ENCODE data around the gene AJAP1. TPM values are rescaled to one million over a fixed set of nuclear protein-coding genes. Genes with fewer than 3 reads are reported as not detected.

Gene AJAP1
- total and polyA plus RNA-seq, 10 of the 15 experiments (the other 5 are each of a cell fraction or from before 2014, with no cell fraction given) = not detected

GRCh38 chr1:4624801-4625200, 29.6 kb upstream of the AJAP1 start:
- no peaks in the 10 kb centered on the region for H3K4me1 ChIP-seq (ENCODE audit: control insufficient read depth, insufficient read depth, low read length)
- ChIA-PET SMC1A (ENCODE audit: uncharacterized antibody, unreplicated experiment) (interaction anchor here (0.6 kb wide), 1 partner anchor 556 kb away, joined by 3 read pairs; no protein-coding TSS in a partner anchor), RAD21 (ENCODE audit: unreplicated experiment) (no interaction called here), POLR2A (no interaction called here), CTCF (interaction anchor here (0.6 kb wide), 1 partner anchor 730 kb away, joined by 3 read pairs; no protein-coding TSS in a partner anchor)
- no peak for TF ChIP-seq ZNF217 (IDR thresholded peaks at IDR 0.05)
- no peak for TF ChIP-seq IRF4 (IDR thresholded peaks at IDR 0.05; ENCODE audit: low read depth, low read length)
- no peak for TF ChIP-seq CBX3 (IDR thresholded peaks at IDR 0.05; ENCODE audit: borderline replicate concordance, low read depth)
- TF ChIP-seq ZZZ3 (IDR thresholded peaks at IDR 0.05; ENCODE audit: control insufficient read depth, insufficient read length, low read depth) = no peak
- no peak for TF ChIP-seq SREBF1 (IDR thresholded peaks at IDR 0.05; ENCODE audit: low read length)
- FAIRE-seq (no peak), ATAC-seq (no peak), DNase-seq (ENCODE audit: low read depth, low spot score) (no peak)
- no peaks in the 10 kb centered on the region for H3K27me3 ChIP-seq (replicated peaks in 1 of 2; ENCODE audit: control insufficient read depth in 2 of 2, insufficient read depth in 2 of 2, low read length in 1 of 2)
- no peak overlapping the region for H3K4me2 ChIP-seq (ENCODE audit: control insufficient read depth, insufficient read depth)
- no peak overlapping the region for H3K9ac ChIP-seq (ENCODE audit: control insufficient read depth, insufficient read depth, low read length)
- in situ Hi-C loops (cut with MboI) (no loop called here), intact Hi-C loops (cut with micrococcal nuclease; ENCODE audit: unreplicated experiment) (no loop called here)
- no peak overlapping the region for H3K4me3 ChIP-seq
- H3K9me3 ChIP-seq (replicated peaks; ENCODE audit: control insufficient read depth, insufficient read depth, low read length) = no peaks in the 10 kb centered on the region
- BruUV-seq (replicated peaks) = no TSS peak
- no peak overlapping the region for H2AFZ ChIP-seq (ENCODE audit: control insufficient read depth, low read depth, low read length)
- 3% methylated on average over 9 of the region's 9 CpGs for WGBS (ENCODE audit: insufficient coverage, insufficient replicate concordance, low lambda C conversion rate, missing lambda C conversion rate)
- H3K79me2 ChIP-seq (ENCODE audit: control insufficient read depth, insufficient read depth, low read length) = no peaks in the 10 kb centered on the region
- H4K20me1 ChIP-seq (ENCODE audit: control insufficient read depth, insufficient read depth) = no peaks in the 10 kb centered on the region
- H3K36me3 ChIP-seq (ENCODE audit: control insufficient read depth in 2 of 2, insufficient read depth in 2 of 2, low read length in 1 of 2) = no peaks in the 10 kb centered on the region
- H3K27ac ChIP-seq (ENCODE audit: control insufficient read depth, insufficient read depth) = no peak overlapping the region

- intact Hi-C loops (cut with micrococcal nuclease; ENCODE audit: unreplicated experiment) = no loop called here
- 40% methylated on average over 8 of the region's 13 CpGs for WGBS (ENCODE audit: insufficient coverage, insufficient replicate concordance, low lambda C conversion rate, missing lambda C conversion rate)
- no peak overlapping the region for H3K4me2 ChIP-seq (ENCODE audit: control insufficient read depth, insufficient read depth)
- H3K27ac ChIP-seq (ENCODE audit: control insufficient read depth, insufficient read depth) = no peak overlapping the region
- no peaks in the 10 kb centered on the region for H3K79me2 ChIP-seq (ENCODE audit: control insufficient read depth, insufficient read depth, low read length)
- SMC1A ChIA-PET (ENCODE audit: uncharacterized antibody, unreplicated experiment) = no interaction called here
- in situ Hi-C loops (cut with MboI) = no loop called here
- TF ChIP-seq IKZF2 (IDR thresholded peaks at IDR 0.05) = no peak
- no TSS peak for BruUV-seq (replicated peaks)
- DNase-seq (ENCODE audit: low read depth, low spot score) (no peak), FAIRE-seq (no peak), ATAC-seq (no peak)
- no peaks in the 10 kb centered on the region for H3K4me1 ChIP-seq (ENCODE audit: control insufficient read depth, insufficient read depth, low read length)
- H3K36me3 ChIP-seq (ENCODE audit: control insufficient read depth in 2 of 2, insufficient read depth in 2 of 2, low read length in 1 of 2) = no peaks in the 10 kb centered on the region
- POLR2A ChIA-PET = no interaction called here
- H3K9ac ChIP-seq (ENCODE audit: control insufficient read depth, insufficient read depth, low read length) = no peak overlapping the region
- H4K20me1 ChIP-seq (ENCODE audit: control insufficient read depth, insufficient read depth) = no peaks in the 10 kb centered on the region
- H3K27me3 ChIP-seq (replicated peaks in 1 of 2; ENCODE audit: control insufficient read depth in 2 of 2, insufficient read depth in 2 of 2, low read length in 1 of 2) = no peaks in the 10 kb centered on the region
- no peak overlapping the region for H3K4me3 ChIP-seq
- no peaks in the 10 kb centered on the region for H3K9me3 ChIP-seq (replicated peaks; ENCODE audit: control insufficient read depth, insufficient read depth, low read length)
- CTCF ChIA-PET = no interaction called here
- H2AFZ ChIP-seq (ENCODE audit: control insufficient read depth, low read depth, low read length) = no peak overlapping the region
- RAD21 ChIA-PET (ENCODE audit: unreplicated experiment) = no interaction called here
These were observed 28.3 kb upstream of the AJAP1 start for GRCh38 chr1:4626061-4626460.
